A549 treated with CORT108297 at 1 μM for 4 hours (cell line): ENCODE data around the gene RGS16. TPM values are rescaled to one million over a fixed set of nuclear protein-coding genes. Genes with fewer than 3 reads are reported as not detected.

Source experiments
- total RNA-seq: library from RNA; stranded (reverse); fragments of 200-300 nt; extraction: Qiagen RNA extraction; gene quantifications from 5 replicates; pipeline ENCODE4 v1.2.3, GENCODE V29; 2022

Gene RGS16, protein sequence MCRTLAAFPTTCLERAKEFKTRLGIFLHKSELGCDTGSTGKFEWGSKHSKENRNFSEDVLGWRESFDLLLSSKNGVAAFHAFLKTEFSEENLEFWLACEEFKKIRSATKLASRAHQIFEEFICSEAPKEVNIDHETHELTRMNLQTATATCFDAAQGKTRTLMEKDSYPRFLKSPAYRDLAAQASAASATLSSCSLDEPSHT
- total RNA-seq, result 0.18 to 0.29 TPM (median 0.25 TPM) in 5 replicates

DNA sequence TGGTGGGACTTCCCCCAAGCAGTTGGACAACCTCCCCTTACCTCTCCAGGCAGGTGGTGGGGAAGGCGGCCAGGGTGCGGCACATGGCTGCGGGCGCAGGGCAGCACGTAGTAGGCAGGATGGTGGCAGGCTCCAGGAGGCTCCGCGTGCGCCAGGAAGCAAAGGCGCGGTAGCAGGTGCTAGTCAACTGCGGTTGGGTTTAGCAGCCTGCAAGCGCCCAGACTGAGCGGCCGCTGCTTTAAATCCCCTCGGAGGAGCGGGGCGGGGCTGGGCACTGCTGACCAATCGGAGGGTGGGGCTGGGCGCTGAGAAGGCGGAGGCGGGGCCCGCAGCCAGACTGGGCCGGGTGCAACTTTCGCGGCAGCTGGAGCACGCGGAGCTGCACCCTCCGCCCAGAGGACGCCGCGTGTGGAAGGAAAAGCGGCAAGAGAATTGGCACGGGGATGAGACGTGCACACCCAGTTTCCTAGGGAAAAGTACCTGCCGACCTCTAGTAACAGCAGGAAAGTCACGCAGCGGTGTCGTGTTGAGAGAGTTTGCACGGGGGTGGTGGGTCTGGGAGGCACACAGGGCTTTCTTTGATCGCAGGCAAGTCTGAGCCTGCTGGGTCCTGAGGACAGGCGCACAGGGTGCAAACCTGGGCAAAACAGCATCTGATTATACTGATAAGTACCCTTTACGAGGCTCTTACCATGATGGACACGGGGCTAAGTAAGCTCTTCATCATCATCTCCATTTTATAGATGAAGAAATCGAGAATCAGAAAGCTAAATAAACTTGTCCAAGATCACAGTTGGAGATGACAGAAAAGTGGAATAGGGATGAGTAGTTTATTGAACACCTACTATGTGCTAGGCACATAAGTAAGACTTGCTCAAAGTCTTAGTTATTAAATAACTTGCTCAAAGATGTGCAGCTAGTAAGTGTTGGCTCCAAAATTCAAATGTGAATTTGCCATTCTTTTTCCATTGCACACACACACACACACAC lies at the start of gene RGS16:
Gene RGS16 (minus strand): TSS at position 215 of the 990 bp plus-strand sequence. CDS start 130 bp downstream, at position 85.

DNA sequence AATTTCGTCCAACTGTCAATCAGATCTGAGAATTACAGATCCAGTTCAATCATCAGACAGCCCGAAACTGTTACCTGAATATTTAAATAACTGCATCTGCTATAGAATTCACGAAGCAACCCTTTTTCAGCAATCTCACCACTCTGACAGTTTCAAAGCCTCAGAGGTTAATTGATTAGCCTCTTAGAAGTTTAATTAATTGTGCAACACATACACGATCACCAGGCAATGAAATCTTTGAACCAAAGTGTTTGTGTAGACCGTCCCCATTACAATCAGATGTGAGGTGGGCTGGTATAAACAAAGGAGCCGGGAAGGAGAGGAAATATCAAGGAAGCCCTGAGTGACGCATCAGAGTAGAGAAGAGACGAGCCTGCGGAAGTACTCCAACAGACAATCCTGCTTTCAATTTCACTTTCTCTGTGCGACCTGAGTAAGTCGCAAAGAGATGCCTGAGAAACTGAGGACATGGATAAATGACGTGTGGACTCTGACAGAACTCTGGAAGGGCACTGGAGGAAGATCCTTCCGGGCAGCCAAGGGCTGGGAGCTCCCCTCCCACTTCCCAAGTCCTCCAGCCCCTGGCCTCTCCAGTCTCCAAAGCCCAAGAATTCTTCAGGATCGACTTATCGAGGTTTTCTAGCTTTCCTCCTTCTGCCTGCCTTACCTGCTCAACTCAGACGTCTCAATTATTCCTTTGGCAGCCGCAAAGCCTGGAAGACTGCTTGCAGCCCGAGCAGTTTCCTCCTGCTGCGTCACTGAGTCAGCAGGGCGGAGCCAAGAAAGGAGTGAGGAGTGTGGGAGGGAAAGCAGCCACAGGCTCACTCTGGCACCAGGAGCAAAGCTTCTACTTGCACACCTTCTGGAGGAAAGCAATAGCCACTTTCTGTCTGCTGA lies 15.4 kb downstream of the RGS16 start, which contains the start of gene RNASEL:
Gene RNASEL (minus strand): TSS at position 757 of the 897 bp plus-strand sequence. CDS start 2,450 bp downstream, outside the sequence.

Other genes starting within 250 kb of the RGS16 start
- 13.8 to 21.1 TPM (median 17.8 TPM) in 5 replicates for gene GLUL, start 212.6 kb downstream of the RGS16 start, total RNA-seq
- not detected in 5 replicates for gene TEDDM1, start 203.7 kb downstream of the RGS16 start, total RNA-seq
- gene RGSL1, start 154.2 kb downstream of the RGS16 start, total RNA-seq, result not detected in 5 replicates
- gene RNASEL, start 15.1 kb downstream of the RGS16 start, total RNA-seq, result 1.9 to 2.8 TPM (median 2.2 TPM) in 5 replicates
- gene RGS8, start 80.2 kb upstream of the RGS16 start, total RNA-seq, result not detected in 5 replicates
- 0.54 to 1.3 TPM (median 0.86 TPM) in 5 replicates for gene NPL, start 185.4 kb upstream of the RGS16 start, total RNA-seq
- 156 to 196 TPM (median 160 TPM) in 5 replicates for gene DHX9, start 235.0 kb upstream of the RGS16 start, total RNA-seq